ENCODE measurements around the gene LRRN2.

DNA sequence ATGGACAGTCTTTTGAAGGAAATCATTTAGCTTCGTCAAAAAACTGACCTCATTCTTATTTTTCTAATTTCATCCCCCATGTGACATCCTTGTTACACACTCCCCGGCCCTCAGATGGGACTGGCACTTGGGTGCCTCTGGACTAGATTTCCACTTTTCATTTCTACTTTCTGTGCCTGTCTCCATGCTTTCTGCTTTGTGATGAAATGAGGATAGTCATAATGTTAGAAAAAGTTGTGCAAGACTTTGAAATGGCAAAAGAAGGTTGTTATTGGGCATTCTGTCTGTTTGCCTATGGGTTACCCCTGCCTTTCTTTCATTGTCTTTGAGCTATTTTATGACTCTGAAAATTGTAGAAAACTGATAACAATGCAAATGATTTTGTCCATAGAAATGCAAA is 114.4 kb downstream of the LRRN2 start:
- TF ChIP-seq, protein P1, sequence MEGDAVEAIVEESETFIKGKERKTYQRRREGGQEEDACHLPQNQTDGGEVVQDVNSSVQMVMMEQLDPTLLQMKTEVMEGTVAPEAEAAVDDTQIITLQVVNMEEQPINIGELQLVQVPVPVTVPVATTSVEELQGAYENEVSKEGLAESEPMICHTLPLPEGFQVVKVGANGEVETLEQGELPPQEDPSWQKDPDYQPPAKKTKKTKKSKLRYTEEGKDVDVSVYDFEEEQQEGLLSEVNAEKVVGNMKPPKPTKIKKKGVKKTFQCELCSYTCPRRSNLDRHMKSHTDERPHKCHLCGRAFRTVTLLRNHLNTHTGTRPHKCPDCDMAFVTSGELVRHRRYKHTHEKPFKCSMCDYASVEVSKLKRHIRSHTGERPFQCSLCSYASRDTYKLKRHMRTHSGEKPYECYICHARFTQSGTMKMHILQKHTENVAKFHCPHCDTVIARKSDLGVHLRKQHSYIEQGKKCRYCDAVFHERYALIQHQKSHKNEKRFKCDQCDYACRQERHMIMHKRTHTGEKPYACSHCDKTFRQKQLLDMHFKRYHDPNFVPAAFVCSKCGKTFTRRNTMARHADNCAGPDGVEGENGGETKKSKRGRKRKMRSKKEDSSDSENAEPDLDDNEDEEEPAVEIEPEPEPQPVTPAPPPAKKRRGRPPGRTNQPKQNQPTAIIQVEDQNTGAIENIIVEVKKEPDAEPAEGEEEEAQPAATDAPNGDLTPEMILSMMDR (IDR thresholded peaks at IDR 0.05; ENCODE audit: extremely low read depth in 1 of 2, insufficient read depth in 1 of 2, low read depth in 1 of 2, low read length in 2 of 2), result no peak
- no peak for TF ChIP-seq FOS (IDR thresholded peaks at IDR 0.05; ENCODE audit: borderline replicate concordance, insufficient read depth, low read length)
- TF ChIP-seq POLR2A (IDR thresholded peaks at IDR 0.05; ENCODE audit: low read depth, low read length), result no peak
- TF ChIP-seq, protein P2, sequence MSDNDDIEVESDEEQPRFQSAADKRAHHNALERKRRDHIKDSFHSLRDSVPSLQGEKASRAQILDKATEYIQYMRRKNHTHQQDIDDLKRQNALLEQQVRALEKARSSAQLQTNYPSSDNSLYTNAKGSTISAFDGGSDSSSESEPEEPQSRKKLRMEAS (IDR thresholded peaks at IDR 0.05; ENCODE audit: insufficient read depth, insufficient read length), result no peak
- TF ChIP-seq POLR2AphosphoS5 (IDR thresholded peaks at IDR 0.05; ENCODE audit: insufficient read depth, low read depth, low read length), result no peak
- no peak for TF ChIP-seq MYC (IDR thresholded peaks at IDR 0.05; ENCODE audit: low read depth, low read length)
- no peak for TF ChIP-seq EZH2 (IDR thresholded peaks at IDR 0.05; ENCODE audit: borderline replicate concordance, low read depth, low read length, severe bottlenecking)
- no peak for TF ChIP-seq GATA2 (IDR thresholded peaks at IDR 0.05; ENCODE audit: insufficient read depth, insufficient read length, low read depth, low read length)
- no peak for TF ChIP-seq JUN (IDR thresholded peaks at IDR 0.05; ENCODE audit: borderline replicate concordance, insufficient read depth, insufficient read length, low read depth)
